K562 (cell line): ENCODE results near the gene SOX21. TPM values are rescaled to one million over a fixed set of nuclear protein-coding genes. Genes with fewer than 3 reads are reported as not detected.

ENCODE experiments used
- ATAC-seq: fragments of 200-7000 bp; cut with Tn5 transposase; 3 replicates; pipeline ENCODE4 v1.9.1; 2020; ENCODE audit warnings: moderate library complexity
- BruUV-seq: library from RNA; stranded (reverse); fragments of 400-500 nt; replicated peaks from 2 replicates; lab custom pipeline; 2021; lab: Mats Ljungman, UMichigan
- CTCF ChIA-PET: fragments of 300-600 bp; formaldehyde crosslinking; extraction: SDS; loops from one replicate; lab custom pipeline; 2021; ENCODE audit warnings: low intra/inter-chr PET ratio; lab: Yijun Ruan, JAX
- POLR2A ChIA-PET: fragments of 300-600, 350-650 bp; sonication (Branson Sonifier 250); formaldehyde crosslinking; extraction: SDS; loops from one replicate; lab custom pipeline; 2021; ENCODE audit warnings: antibody characterized with exemption, inconsistent platforms; lab: Yijun Ruan, JAX
- DNase-seq, 4 experiments: peaks; one replicate each; pipeline versions ENCODE4 v3.0.0 to v3.0.0-alpha.2; 2011 to 2018; ENCODE audit warnings: low spot score in 3 of 4, mixed read lengths in 3 of 4; ENCODE audit errors: extremely low read depth in 1 of 4
- FAIRE-seq: peaks from 2 replicates; lab custom pipeline; 2011; peaks lifted over from hg19 to GRCh38; lab: Jason Lieb, UNC
- H2AFZ ChIP-seq: 2 replicates; pipeline ENCODE4 v1.6.0; 2011; ENCODE audit warnings: low read depth, low read length, control low read depth, inconsistent platforms
- H3K27ac ChIP-seq: fragments of 200-600 bp; 3 replicates; pipeline ENCODE4 v1.8.0; 2011; ENCODE audit warnings: low read depth, mild to moderate bottlenecking, control low read depth, inconsistent platforms, low read length, moderate library complexity, mixed read lengths; ENCODE audit errors: extremely low read depth
- H3K27me3 ChIP-seq, 2 experiments: fragments of 300-600 bp in 1 of 2; 2 replicates in 1 of 2; 3 replicates in 1 of 2; pipeline versions ENCODE4 v1.6.0 to v1.8.0; 2011; ENCODE audit warnings: inconsistent platforms in 2 of 2, low read length in 2 of 2, mild to moderate bottlenecking in 1 of 2, mixed read lengths in 1 of 2, moderate library complexity in 1 of 2; ENCODE audit not compliant: control insufficient read depth in 2 of 2, insufficient read depth in 2 of 2
- H3K36me3 ChIP-seq: fragments of 300-600 bp; 3 replicates; pipeline ENCODE4 v1.8.0; 2011; ENCODE audit warnings: mild to moderate bottlenecking, low read length, inconsistent platforms; ENCODE audit not compliant: control insufficient read depth, insufficient read depth
- H3K4me1 ChIP-seq, 2 experiments: fragments of 200-600 bp in 1 of 2; replicated peaks in 1 of 2; 2 replicates in 1 of 2; 3 replicates in 1 of 2; pipeline versions ENCODE4 v1.5.1 to v1.8.0; 2011; ENCODE audit warnings: inconsistent platforms in 2 of 2, low read length in 2 of 2, mild to moderate bottlenecking in 1 of 2, mixed read lengths in 1 of 2, moderate library complexity in 1 of 2; ENCODE audit not compliant: control insufficient read depth in 2 of 2, insufficient read depth in 2 of 2
- H3K4me2 ChIP-seq: 2 replicates; pipeline ENCODE4 v1.6.1; 2011; ENCODE audit warnings: low read length, control low read depth, inconsistent platforms, mixed read lengths; ENCODE audit not compliant: insufficient read depth
- H3K4me3 ChIP-seq: fragments of 200-600 bp; sonication (generic), shearing (Covaris generic); 2 replicates; pipeline ENCODE4 v1.5.1; 2016; ENCODE audit warnings: control low read depth, inconsistent platforms
- H3K79me2 ChIP-seq: fragments of 200-600 bp; 3 replicates; pipeline ENCODE4 v1.8.0; 2011; ENCODE audit warnings: low read length, inconsistent platforms; ENCODE audit not compliant: control insufficient read depth, insufficient read depth
- H3K9ac ChIP-seq, 2 experiments: 2 replicates each; pipeline versions ENCODE4 v1.6.0 to v1.6.1; 2011; ENCODE audit warnings: low read depth in 2 of 2, low read length in 2 of 2, control low read depth in 1 of 2, inconsistent platforms in 1 of 2, mild to moderate bottlenecking in 1 of 2, mixed read lengths in 1 of 2; ENCODE audit not compliant: insufficient read depth in 1 of 2
- H3K9me1 ChIP-seq: one replicate; pipeline ENCODE4 v1.6.0; 2011; ENCODE audit warnings: inconsistent platforms, mild to moderate bottlenecking, low read length, moderate library complexity; ENCODE audit not compliant: control insufficient read depth, insufficient read depth
- H3K9me3 ChIP-seq: replicated peaks from 2 replicates; pipeline ENCODE4 v1.5.1; 2011; ENCODE audit warnings: low read depth, low read length, inconsistent platforms; ENCODE audit not compliant: control insufficient read depth, insufficient read depth
- H4K20me1 ChIP-seq: replicated peaks from 2 replicates; pipeline ENCODE4 v1.6.1; 2011; ENCODE audit warnings: low read length, inconsistent platforms, mixed read lengths; ENCODE audit not compliant: control insufficient read depth, insufficient read depth
- MYNN ChIP-seq, 2 experiments: sonication (generic); formaldehyde crosslinking in 1 of 2; IDR thresholded peaks; 2 replicates each; pipeline versions ENCODE4 v1.5.0 to v1.6.1; 2016 to 2020; ENCODE audit warnings: antibody characterized with exemption in 1 of 2, missing genetic modification reagents in 1 of 2
- SIN3A ChIP-seq, 2 experiments: fragments of 150-350 bp in 1 of 2; IDR thresholded peaks; 2 replicates each; pipeline ENCODE4 v1.6.1; 2011 to 2016; ENCODE audit warnings: borderline replicate concordance in 2 of 2, low read depth in 2 of 2, low read length in 2 of 2, mild to moderate bottlenecking in 2 of 2, moderate library complexity in 2 of 2; ENCODE audit not compliant: control insufficient read depth in 1 of 2
- SIN3B ChIP-seq: fragments of 450-650 bp; IDR thresholded peaks from 2 replicates; pipeline ENCODE4 v1.6.1; 2017; ENCODE audit warnings: low read depth, mild to moderate bottlenecking, moderate library complexity
- SRSF7 ChIP-seq: fragments of 200-400 bp; formaldehyde crosslinking; optimal IDR thresholded peaks from 2 replicates; pipeline ENCODE3; 2017; ENCODE audit warnings: mild to moderate bottlenecking, low read depth, low read length
- TOE1 ChIP-seq, 2 experiments: fragments of 450-650 bp in 1 of 2; sonication (generic) in 1 of 2; formaldehyde crosslinking in 1 of 2; IDR thresholded peaks; 2 replicates each; pipeline versions ENCODE4 v1.7.1 to v1.8.0; 2016 to 2022; ENCODE audit warnings: borderline replicate concordance in 2 of 2, mild to moderate bottlenecking in 2 of 2, antibody characterized with exemption in 1 of 2, inconsistent platforms in 1 of 2, low read depth in 1 of 2, missing genetic modification reagents in 1 of 2, moderate library complexity in 1 of 2
- ZSCAN29 ChIP-seq: fragments of 450-650 bp; IDR thresholded peaks from 2 replicates; pipeline ENCODE4 v1.6.1; 2017
- WGBS: fragments of 100-300 bp; shearing (Covaris generic); methylation state at CpG from one replicate; pipeline ENCODE4 v1.1.6; 2016; ENCODE audit warnings: low coverage, mixed read lengths; ENCODE audit not compliant: insufficient coverage; ENCODE audit errors: missing lambda C conversion rate; 5-methylcytosine and 5-hydroxymethylcytosine counted together
- in situ Hi-C: fragments of 300-500 bp; cut with MboI; formaldehyde crosslinking; loops from 4 replicates; pipeline ENCODE4 v1.15.0; 2018; ENCODE audit warnings: inconsistent platforms, mixed read lengths
- intact Hi-C: fragments of 100-400 bp; cut with micrococcal nuclease; formaldehyde crosslinking; loops from 2 replicates; pipeline ENCODE4 v1.14.2; 2022
- polyA plus RNA-seq, 8 experiments: library from polyadenylated mRNA; depleted of rRNA in 4 of 8; stranded (reverse) in 5 of 8; unstranded in 3 of 8; fragments of >200 nt; fragmentation: Nextera tagmentation in 2 of 8; fragmentation: Illumina TruSeq in 1 of 8; extraction: Ambion mirVana in 2 of 8; extraction: Trizol in 1 of 8; gene quantifications; 2 replicates each; pipeline versions ENCODE4 v1.2.1 to v1.2.3, GENCODE V29; 2011 to 2014; ENCODE audit warnings: inconsistent platforms in 1 of 8, missing spikeins in 1 of 8
- total RNA-seq, 7 experiments: library from RNA; depleted of rRNA in 6 of 7; stranded (reverse); fragments of >200 nt in 6 of 7; fragmentation: Illumina TruSeq in 2 of 7; extraction: Trizol in 2 of 7; gene quantifications; 2 replicates each; pipeline versions ENCODE4 v1.2.1 to v1.2.3, GENCODE V29; 2011 to 2021; ENCODE audit warnings: low replicate concordance in 1 of 7
- TF ChIP-seq, protein P1 (sequence below), 2 experiments: fragments of 450-650 bp; IDR thresholded peaks; 2 replicates each; pipeline ENCODE4 v1.6.1; 2018; ENCODE audit warnings: mild to moderate bottlenecking in 2 of 2, low read depth in 1 of 2; ENCODE audit not compliant: partially characterized antibody in 2 of 2

The SOX21 gene
- total and polyA plus RNA-seq, 9 of the 15 experiments (the other 6 are each of a cell fraction or from before 2014, with no cell fraction given), result 0.07 TPM; not detected in 8

DNA sequence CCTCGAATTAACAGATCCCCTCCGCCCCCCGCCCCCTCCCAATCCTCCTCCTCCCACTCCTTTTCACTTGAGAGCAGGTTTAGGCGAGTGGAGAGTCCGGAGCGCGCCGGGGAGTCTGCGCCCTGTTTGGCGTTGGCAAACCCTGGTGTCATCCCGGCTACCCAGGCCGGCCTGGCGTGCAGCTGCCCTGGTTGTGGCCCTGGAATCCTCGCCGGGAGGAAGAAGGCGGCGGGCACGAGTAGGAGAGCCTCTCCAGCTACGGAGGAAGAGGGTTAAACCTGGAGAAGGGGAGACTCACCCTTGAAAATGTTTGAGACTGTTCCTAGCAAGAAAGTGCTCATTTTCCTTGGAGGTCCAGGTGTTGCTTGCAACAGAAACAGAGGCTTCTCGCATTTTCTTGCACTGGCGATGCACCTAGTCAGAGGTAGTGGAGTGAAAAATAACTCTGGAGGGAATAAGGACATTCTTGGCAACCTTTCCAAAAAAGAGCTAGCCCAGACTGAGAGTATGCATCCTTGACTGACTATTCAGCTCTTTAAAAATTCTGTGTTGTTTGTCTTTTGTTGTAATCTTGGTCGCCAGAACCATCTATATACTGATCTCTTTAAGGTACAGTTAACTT, 1.3 kb upstream of the SOX21 start:
- TF ChIP-seq MYNN (IDR thresholded peaks at IDR 0.05) (no peak), MYNN (CRISPR knock-in tag; IDR thresholded peaks at IDR 0.05) (no peak), SRSF7 (no peak), TOE1 (IDR thresholded peaks at IDR 0.05; ENCODE audit: borderline replicate concordance) (no peak), TOE1 (CRISPR knock-in tag; IDR thresholded peaks at IDR 0.05; ENCODE audit: borderline replicate concordance, low read depth) (no peak), SIN3A (IDR thresholded peaks at IDR 0.05; ENCODE audit: borderline replicate concordance in 2 of 2, control insufficient read depth in 1 of 2, low read depth in 2 of 2, low read length in 2 of 2) (no peak), ZSCAN29 (no peak), SIN3B (no peak)
- TF ChIP-seq, protein P1, sequence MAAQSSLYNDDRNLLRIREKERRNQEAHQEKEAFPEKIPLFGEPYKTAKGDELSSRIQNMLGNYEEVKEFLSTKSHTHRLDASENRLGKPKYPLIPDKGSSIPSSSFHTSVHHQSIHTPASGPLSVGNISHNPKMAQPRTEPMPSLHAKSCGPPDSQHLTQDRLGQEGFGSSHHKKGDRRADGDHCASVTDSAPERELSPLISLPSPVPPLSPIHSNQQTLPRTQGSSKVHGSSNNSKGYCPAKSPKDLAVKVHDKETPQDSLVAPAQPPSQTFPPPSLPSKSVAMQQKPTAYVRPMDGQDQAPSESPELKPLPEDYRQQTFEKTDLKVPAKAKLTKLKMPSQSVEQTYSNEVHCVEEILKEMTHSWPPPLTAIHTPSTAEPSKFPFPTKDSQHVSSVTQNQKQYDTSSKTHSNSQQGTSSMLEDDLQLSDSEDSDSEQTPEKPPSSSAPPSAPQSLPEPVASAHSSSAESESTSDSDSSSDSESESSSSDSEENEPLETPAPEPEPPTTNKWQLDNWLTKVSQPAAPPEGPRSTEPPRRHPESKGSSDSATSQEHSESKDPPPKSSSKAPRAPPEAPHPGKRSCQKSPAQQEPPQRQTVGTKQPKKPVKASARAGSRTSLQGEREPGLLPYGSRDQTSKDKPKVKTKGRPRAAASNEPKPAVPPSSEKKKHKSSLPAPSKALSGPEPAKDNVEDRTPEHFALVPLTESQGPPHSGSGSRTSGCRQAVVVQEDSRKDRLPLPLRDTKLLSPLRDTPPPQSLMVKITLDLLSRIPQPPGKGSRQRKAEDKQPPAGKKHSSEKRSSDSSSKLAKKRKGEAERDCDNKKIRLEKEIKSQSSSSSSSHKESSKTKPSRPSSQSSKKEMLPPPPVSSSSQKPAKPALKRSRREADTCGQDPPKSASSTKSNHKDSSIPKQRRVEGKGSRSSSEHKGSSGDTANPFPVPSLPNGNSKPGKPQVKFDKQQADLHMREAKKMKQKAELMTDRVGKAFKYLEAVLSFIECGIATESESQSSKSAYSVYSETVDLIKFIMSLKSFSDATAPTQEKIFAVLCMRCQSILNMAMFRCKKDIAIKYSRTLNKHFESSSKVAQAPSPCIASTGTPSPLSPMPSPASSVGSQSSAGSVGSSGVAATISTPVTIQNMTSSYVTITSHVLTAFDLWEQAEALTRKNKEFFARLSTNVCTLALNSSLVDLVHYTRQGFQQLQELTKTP (IDR thresholded peaks at IDR 0.05; ENCODE audit: low read depth in 1 of 2, partially characterized antibody in 2 of 2), result no peak
- no peak overlapping the region for H3K4me3 ChIP-seq
- H2AFZ ChIP-seq, result no peak overlapping the region
- H3K4me1 ChIP-seq, result peaks cover 0 to 31% of the 10 kb centered on the region in 2 experiments; a peak in 2 of 5 replicates
- H3K9me1 ChIP-seq, result no peaks in the 10 kb centered on the region
- no peaks in the 10 kb centered on the region for H3K36me3 ChIP-seq
- ChIA-PET CTCF (no interaction called here), POLR2A (no interaction called here)
- no peak overlapping the region for H3K9ac ChIP-seq
- intact Hi-C loops (no loop called here), in situ Hi-C loops (no loop called here)
- no peak overlapping the region for H3K4me2 ChIP-seq
- H3K79me2 ChIP-seq, result no peaks in the 10 kb centered on the region
- DNase-seq (no peak), ATAC-seq (no peak), FAIRE-seq (no peak)
- no peaks in the 10 kb centered on the region for H3K9me3 ChIP-seq
- 36% methylated on average over 12 of the region's 22 CpGs for WGBS
- H3K27me3 ChIP-seq, result peaks cover 7 to 22% of the 10 kb centered on the region in 2 experiments; a peak in 3 of 5 replicates
- H4K20me1 ChIP-seq, result no peaks in the 10 kb centered on the region
- no TSS peak for BruUV-seq
- no peak overlapping the region for H3K27ac ChIP-seq
